ENCODE measurements around the gene CCDC24. TPM values are rescaled to one million over a fixed set of nuclear protein-coding genes. Genes with fewer than 3 reads are reported as not detected.

The CCDC24 gene
- total and polyA plus RNA-seq, 9 of the 15 experiments (the other 6 are each of a cell fraction or from before 2014, with no cell fraction given): 0.31 to 4.5 (median 1.5) TPM

DNA sequence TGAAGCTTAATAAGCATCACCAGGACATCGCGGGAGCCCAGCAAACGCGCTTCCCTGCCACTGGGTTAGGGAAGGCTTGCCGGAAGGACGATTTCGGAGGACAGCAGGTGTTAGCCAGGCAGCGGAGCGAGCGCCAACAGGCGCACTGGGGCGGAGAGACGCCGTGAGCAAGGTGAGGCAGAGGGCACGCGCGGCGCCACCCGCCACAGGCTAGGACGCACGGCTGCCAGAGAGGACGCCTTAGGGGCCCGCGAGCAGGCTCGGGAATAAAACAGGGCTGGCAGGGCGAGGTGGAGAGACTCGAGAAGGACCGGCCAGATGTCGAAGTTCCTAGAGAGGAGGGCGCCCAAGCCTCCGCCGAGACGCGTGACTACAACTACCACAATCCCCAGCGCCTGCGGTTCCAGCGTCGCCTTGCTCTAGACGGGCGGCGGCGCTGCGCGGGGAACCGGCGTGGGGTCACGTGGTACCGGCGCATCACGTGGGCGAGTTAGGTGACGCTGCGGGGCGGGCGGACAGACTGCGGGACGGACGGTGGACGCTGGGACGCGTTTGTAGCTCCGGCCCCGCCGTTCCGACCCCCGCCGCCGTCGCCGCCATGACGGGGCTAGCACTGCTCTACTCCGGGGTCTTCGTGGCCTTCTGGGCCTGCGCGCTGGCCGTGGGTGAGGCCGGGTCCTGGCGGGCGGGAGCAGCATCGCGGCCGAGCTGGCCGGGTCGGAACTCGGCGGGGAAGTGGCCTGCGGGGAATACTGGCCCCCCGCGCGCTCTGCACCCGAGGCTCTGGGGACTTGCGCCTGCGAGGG lies 16.8 kb upstream of the CCDC24 start, which contains the start of gene ATP6V0B (continued):
- TF ChIP-seq NFE2 (IDR thresholded peaks at IDR 0.05; ENCODE audit: low read depth) (peak; percentile 59), HMG20B (CRISPR knock-in tag; IDR thresholded peaks at IDR 0.05) (no peak), PPARD (CRISPR knock-in tag; IDR thresholded peaks at IDR 0.05) (no peak), JUN (IDR thresholded peaks at IDR 0.05; ENCODE audit: borderline replicate concordance, low read depth, low read length) (peak; percentile 87; the same call in 1 of the 2 replicates), JUN (CRISPR knock-in tag; IDR thresholded peaks at IDR 0.05; ENCODE audit: borderline replicate concordance) (no peak), ATF1 (CRISPR knock-in tag; IDR thresholded peaks at IDR 0.05) (peak; percentile 93), ATF1 (tag; IDR thresholded peaks at IDR 0.05) (peak; percentile 98), TCF3 (CRISPR knock-in tag; IDR thresholded peaks at IDR 0.05) (no peak), RBFOX2 (IDR thresholded peaks at IDR 0.05; ENCODE audit: low read depth, low read length) (peak; percentile 96), CXXC5 (CRISPR knock-in tag; IDR thresholded peaks at IDR 0.05) (peak; percentile 99), NFIC (IDR thresholded peaks at IDR 0.05) (peak; percentile 6; the same call in 1 of the 2 replicates), XRCC3 (IDR thresholded peaks at IDR 0.05) (no peak), POLR2AphosphoS2 (IDR thresholded peaks at IDR 0.05; ENCODE audit: low read length) (peak; percentile 52; the same call in 1 of the 2 replicates), TFAP4 (CRISPR knock-in tag; IDR thresholded peaks at IDR 0.05; ENCODE audit: borderline replicate concordance) (peak; percentile 87), ARHGAP35 (IDR thresholded peaks at IDR 0.05; ENCODE audit: partially characterized antibody) (no peak), ESRRB (CRISPR knock-in tag; IDR thresholded peaks at IDR 0.05; ENCODE audit: borderline replicate concordance) (no peak), PHF8 (IDR thresholded peaks at IDR 0.05; ENCODE audit: borderline replicate concordance, low read length) (peak; percentile 85; the same call in 1 of the 2 replicates), NR4A1 (CRISPR knock-in tag; IDR thresholded peaks at IDR 0.05) (0 out of 2 replicates have a peak, but pooled peaks have one; percentile 43), NR4A1 (tag; IDR thresholded peaks at IDR 0.05) (no peak), SIX5 (IDR thresholded peaks at IDR 0.05; ENCODE audit: borderline replicate concordance in 1 of 2, insufficient read depth in 1 of 2, low read depth in 1 of 2, low read length in 2 of 2) (peak; percentile 92 to 94), ZNF174 (CRISPR knock-in tag; IDR thresholded peaks at IDR 0.05) (no peak; the same call in 1 of the 2 replicates)
- TF ChIP-seq, protein P1, sequence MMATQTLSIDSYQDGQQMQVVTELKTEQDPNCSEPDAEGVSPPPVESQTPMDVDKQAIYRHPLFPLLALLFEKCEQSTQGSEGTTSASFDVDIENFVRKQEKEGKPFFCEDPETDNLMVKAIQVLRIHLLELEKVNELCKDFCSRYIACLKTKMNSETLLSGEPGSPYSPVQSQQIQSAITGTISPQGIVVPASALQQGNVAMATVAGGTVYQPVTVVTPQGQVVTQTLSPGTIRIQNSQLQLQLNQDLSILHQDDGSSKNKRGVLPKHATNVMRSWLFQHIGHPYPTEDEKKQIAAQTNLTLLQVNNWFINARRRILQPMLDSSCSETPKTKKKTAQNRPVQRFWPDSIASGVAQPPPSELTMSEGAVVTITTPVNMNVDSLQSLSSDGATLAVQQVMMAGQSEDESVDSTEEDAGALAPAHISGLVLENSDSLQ (IDR thresholded peaks at IDR 0.05): peak; percentile 51
- TF ChIP-seq, protein P2, sequence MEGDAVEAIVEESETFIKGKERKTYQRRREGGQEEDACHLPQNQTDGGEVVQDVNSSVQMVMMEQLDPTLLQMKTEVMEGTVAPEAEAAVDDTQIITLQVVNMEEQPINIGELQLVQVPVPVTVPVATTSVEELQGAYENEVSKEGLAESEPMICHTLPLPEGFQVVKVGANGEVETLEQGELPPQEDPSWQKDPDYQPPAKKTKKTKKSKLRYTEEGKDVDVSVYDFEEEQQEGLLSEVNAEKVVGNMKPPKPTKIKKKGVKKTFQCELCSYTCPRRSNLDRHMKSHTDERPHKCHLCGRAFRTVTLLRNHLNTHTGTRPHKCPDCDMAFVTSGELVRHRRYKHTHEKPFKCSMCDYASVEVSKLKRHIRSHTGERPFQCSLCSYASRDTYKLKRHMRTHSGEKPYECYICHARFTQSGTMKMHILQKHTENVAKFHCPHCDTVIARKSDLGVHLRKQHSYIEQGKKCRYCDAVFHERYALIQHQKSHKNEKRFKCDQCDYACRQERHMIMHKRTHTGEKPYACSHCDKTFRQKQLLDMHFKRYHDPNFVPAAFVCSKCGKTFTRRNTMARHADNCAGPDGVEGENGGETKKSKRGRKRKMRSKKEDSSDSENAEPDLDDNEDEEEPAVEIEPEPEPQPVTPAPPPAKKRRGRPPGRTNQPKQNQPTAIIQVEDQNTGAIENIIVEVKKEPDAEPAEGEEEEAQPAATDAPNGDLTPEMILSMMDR (IDR thresholded peaks at IDR 0.05 in 2 of 3, conservative IDR thresholded peaks at IDR 0.05 in 1 of 3; ENCODE audit: insufficient read depth in 2 of 3, low read depth in 1 of 3, low read length in 3 of 3): peak in 1 of 3 experiments; percentile 33; a peak in 2 of 6 replicates
- TF ChIP-seq, protein P3, sequence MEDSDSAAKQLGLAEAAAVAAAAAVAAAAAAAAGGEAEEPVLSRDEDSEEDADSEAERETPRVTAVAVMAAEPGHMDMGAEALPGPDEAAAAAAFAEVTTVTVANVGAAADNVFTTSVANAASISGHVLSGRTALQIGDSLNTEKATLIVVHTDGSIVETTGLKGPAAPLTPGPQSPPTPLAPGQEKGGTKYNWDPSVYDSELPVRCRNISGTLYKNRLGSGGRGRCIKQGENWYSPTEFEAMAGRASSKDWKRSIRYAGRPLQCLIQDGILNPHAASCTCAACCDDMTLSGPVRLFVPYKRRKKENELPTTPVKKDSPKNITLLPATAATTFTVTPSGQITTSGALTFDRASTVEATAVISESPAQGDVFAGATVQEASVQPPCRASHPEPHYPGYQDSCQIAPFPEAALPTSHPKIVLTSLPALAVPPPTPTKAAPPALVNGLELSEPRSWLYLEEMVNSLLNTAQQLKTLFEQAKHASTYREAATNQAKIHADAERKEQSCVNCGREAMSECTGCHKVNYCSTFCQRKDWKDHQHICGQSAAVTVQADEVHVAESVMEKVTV (CRISPR knock-in tag; IDR thresholded peaks at IDR 0.05): no peak; the same call in 1 of the 2 replicates
